GM23338 (cell line): Measurements from ENCODE around the gene PLCD3. TPM values are rescaled to one million over a fixed set of nuclear protein-coding genes. Genes with fewer than 3 reads are reported as not detected.
A peak's percentile ranks its signal among the peaks of the same experiment; 100 is the strongest.

Experiments
- ATAC-seq: fragments of 200-7000 bp; cut with Tn5 transposase; 3 replicates; pipeline ENCODE4 v1.9.1; 2020
- DNase-seq: peaks from one replicate; pipeline ENCODE4 v3.0.0-alpha.2; 2015; ENCODE audit warnings: low spot score
- H2AFZ ChIP-seq: fragments of 200-600 bp; sonication (generic); 2 replicates; pipeline ENCODE4 v1.8.0; 2016; ENCODE audit warnings: antibody characterized with exemption, mild to moderate bottlenecking, moderate library complexity
- H3F3A ChIP-seq: fragments of 200-600 bp; sonication (generic); replicated peaks from 2 replicates; pipeline ENCODE4 v1.8.0; 2017; ENCODE audit warnings: antibody characterized with exemption, mixed run types, low read depth
- H3K27ac ChIP-seq: fragments of 200-600 bp; sonication (generic); 2 replicates; pipeline ENCODE4 v1.6.1; 2016; ENCODE audit warnings: low read depth
- H3K27me3 ChIP-seq: fragments of 200-600 bp; sonication (generic); 2 replicates; pipeline ENCODE4 v1.8.0; 2016; ENCODE audit warnings: mild to moderate bottlenecking, mixed run types, moderate library complexity; ENCODE audit not compliant: insufficient read depth
- H3K36me3 ChIP-seq: fragments of 200-600 bp; sonication (generic); 2 replicates; pipeline ENCODE4 v1.8.0; 2016; ENCODE audit warnings: mild to moderate bottlenecking; ENCODE audit not compliant: insufficient read depth
- H3K4me1 ChIP-seq: fragments of 200-600 bp; sonication (generic); 2 replicates; pipeline ENCODE4 v1.8.0; 2016; ENCODE audit warnings: mild to moderate bottlenecking, moderate library complexity; ENCODE audit not compliant: insufficient read depth
- H3K4me2 ChIP-seq: fragments of 200-600 bp; sonication (generic); 2 replicates; pipeline ENCODE4 v1.7.1; 2017; ENCODE audit warnings: mixed run types
- H3K4me3 ChIP-seq: fragments of 200-600 bp; sonication (generic); 2 replicates; pipeline ENCODE4 v1.6.1; 2016; ENCODE audit warnings: mixed run types
- H3K79me2 ChIP-seq: fragments of 200-600 bp; sonication (generic); replicated peaks from 2 replicates; pipeline ENCODE4 v1.8.0; 2017; ENCODE audit warnings: mild to moderate bottlenecking; ENCODE audit not compliant: insufficient read depth
- H3K9me2 ChIP-seq: fragments of 200-600 bp; sonication (generic); 2 replicates; pipeline ENCODE4 v1.8.0; 2017; ENCODE audit not compliant: insufficient read depth
- H4K20me1 ChIP-seq: fragments of 200-600 bp; sonication (generic); replicated peaks from 2 replicates; pipeline ENCODE4 v1.8.0; 2017; ENCODE audit warnings: mild to moderate bottlenecking; ENCODE audit not compliant: insufficient read depth
- H3K27ac Mint-ChIP-seq: 2 replicates; pipeline ENCODE4 v1.8.0; 2020; ENCODE audit warnings: inconsistent platforms, mild to moderate bottlenecking, moderate library complexity, mixed read lengths
- H3K27me3 Mint-ChIP-seq: 3 replicates; pipeline ENCODE4 v1.8.0; 2022; ENCODE audit warnings: low read depth, mild to moderate bottlenecking, moderate library complexity, mixed read lengths, inconsistent platforms; ENCODE audit not compliant: insufficient read depth, poor library complexity
- H3K36me3 Mint-ChIP-seq: 3 replicates; pipeline ENCODE4 v1.8.0; 2021; ENCODE audit warnings: low read depth, mild to moderate bottlenecking, inconsistent platforms, moderate library complexity, mixed read lengths
- H3K4me1 Mint-ChIP-seq: 3 replicates; pipeline ENCODE4 v1.8.0; 2020; ENCODE audit warnings: mild to moderate bottlenecking, inconsistent platforms, mixed read lengths
- H3K4me3 Mint-ChIP-seq: 3 replicates; pipeline ENCODE4 v1.8.0; 2021; ENCODE audit warnings: moderate library complexity, mild to moderate bottlenecking, inconsistent platforms, mixed read lengths
- H3K9me3 Mint-ChIP-seq: 3 replicates; pipeline ENCODE4 v1.8.0; 2020; ENCODE audit warnings: moderate library complexity, mild to moderate bottlenecking, inconsistent platforms, mixed read lengths
- CREB1 ChIP-seq: fragments of 250-450 bp; sonication (Bioruptor Pico); IDR thresholded peaks from 2 replicates; pipeline ENCODE4 v1.5.0; 2020; ENCODE audit warnings: low read depth, mild to moderate bottlenecking, moderate library complexity
- EZH2 ChIP-seq: fragments of 200-600 bp; sonication (generic); IDR thresholded peaks from one replicate; pipeline ENCODE4 v1.8.0; 2017; ENCODE audit warnings: antibody characterized with exemption, mild to moderate bottlenecking, low read depth; ENCODE audit not compliant: unreplicated experiment
- EZH2phosphoT487 ChIP-seq: fragments of 200-600 bp; sonication (generic); IDR thresholded peaks from one replicate; pipeline ENCODE4 v1.8.1; 2018; ENCODE audit warnings: antibody characterized with exemption; ENCODE audit not compliant: unreplicated experiment
- JUNB ChIP-seq: IDR thresholded peaks from one replicate; pipeline ENCODE4 v1.6.1; 2016; ENCODE audit warnings: antibody characterized with exemption; ENCODE audit not compliant: unreplicated experiment
- NANOG ChIP-seq: IDR thresholded peaks from 2 replicates; pipeline ENCODE4 v1.6.1; 2016; ENCODE audit warnings: antibody characterized with exemption, borderline replicate concordance
- POLR2AphosphoS5 ChIP-seq: IDR thresholded peaks from 2 replicates; pipeline ENCODE4 v1.6.1; 2016; ENCODE audit warnings: antibody characterized with exemption, low read depth
- ZNF114 ChIP-seq: fragments of 250-450 bp; sonication (Bioruptor Pico); IDR thresholded peaks from 2 replicates; pipeline ENCODE4 v1.5.0; 2020; ENCODE audit warnings: mild to moderate bottlenecking, moderate library complexity
- ZNF331 ChIP-seq: fragments of 250-450 bp; sonication (Bioruptor Pico); IDR thresholded peaks from 2 replicates; pipeline ENCODE4 v1.5.0; 2020; ENCODE audit warnings: low read depth, mild to moderate bottlenecking, moderate library complexity
- polyA plus RNA-seq: library from polyadenylated mRNA; unstranded; fragments of >200 nt; fragmentation: Nextera tagmentation; extraction: Ambion mirVana; gene quantifications from 2 replicates; pipeline ENCODE4 v1.2.1, GENCODE V29; 2016
- total RNA-seq: library from RNA; depleted of rRNA; stranded (reverse); fragments of >200 nt; shearing (Covaris generic); gene quantifications from 2 replicates; pipeline ENCODE4 v1.2.3, GENCODE V29; 2014
- TF ChIP-seq, protein P1 (sequence below), 2 experiments: fragments of 200-600 bp in 1 of 2; sonication (generic) in 1 of 2; conservative IDR thresholded peaks; 2 replicates each; pipeline versions ENCODE4 v1.5.1 to v1.6.1; 2016 to 2017; ENCODE audit warnings: antibody characterized with exemption in 2 of 2, low read depth in 2 of 2, mild to moderate bottlenecking in 2 of 2, moderate library complexity in 1 of 2
- TF ChIP-seq, protein P2 (sequence below): IDR thresholded peaks from one replicate; pipeline ENCODE4 v1.6.1; 2018; ENCODE audit warnings: antibody characterized with exemption; ENCODE audit not compliant: unreplicated experiment
- TF ChIP-seq, protein P3 (sequence below): IDR thresholded peaks from 2 replicates; pipeline ENCODE4 v1.6.1; 2016; ENCODE audit warnings: antibody characterized with exemption

The PLCD3 gene
- total and polyA plus RNA-seq, 2 experiments from 2014 or later: 3.0 to 32.1 TPM

DNA sequence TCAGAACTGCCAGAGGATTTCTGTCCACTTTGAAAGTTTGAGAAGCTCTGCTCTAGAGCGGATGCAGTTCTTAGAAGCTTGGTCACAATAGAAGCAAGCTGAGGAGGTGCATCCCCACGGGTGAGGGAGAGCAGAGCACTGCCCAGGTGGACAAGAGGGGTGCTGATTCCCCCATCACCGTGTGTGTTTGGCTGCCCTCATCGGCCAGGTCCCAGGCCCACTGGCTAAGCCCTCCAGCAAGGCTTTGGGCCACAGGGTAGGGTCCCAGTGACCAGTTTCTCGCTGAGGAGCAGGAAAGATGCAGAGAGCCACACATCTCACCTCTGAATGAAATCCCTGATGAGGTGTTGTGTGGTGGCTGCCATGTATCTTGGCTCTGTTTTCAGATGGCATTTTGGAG, 44.3 kb downstream of the PLCD3 start:
- Mint-ChIP-seq H3K27me3 (no peaks in the 10 kb centered on the region), H3K4me1 (peaks cover 8% of the 10 kb centered on the region), H3K4me3 (no peak overlapping the region), H3K36me3 (peaks cover 75% of the 10 kb centered on the region), H3K27ac (0 out of 2 replicates have a peak overlapping the region, but pooled peaks have one; percentile 23), H3K9me3 (no peaks in the 10 kb centered on the region)
- H3K4me2 ChIP-seq: no peak overlapping the region
- H3K9me2 ChIP-seq: no peaks in the 10 kb centered on the region
- no peaks in the 10 kb centered on the region for H3K79me2 ChIP-seq
- TF ChIP-seq CREB1 (CRISPR knock-in tag) (no peak), EZH2phosphoT487 (no peak), ZNF331 (CRISPR knock-in tag) (no peak), POLR2AphosphoS5 (no peak)
- TF ChIP-seq, protein P1, sequence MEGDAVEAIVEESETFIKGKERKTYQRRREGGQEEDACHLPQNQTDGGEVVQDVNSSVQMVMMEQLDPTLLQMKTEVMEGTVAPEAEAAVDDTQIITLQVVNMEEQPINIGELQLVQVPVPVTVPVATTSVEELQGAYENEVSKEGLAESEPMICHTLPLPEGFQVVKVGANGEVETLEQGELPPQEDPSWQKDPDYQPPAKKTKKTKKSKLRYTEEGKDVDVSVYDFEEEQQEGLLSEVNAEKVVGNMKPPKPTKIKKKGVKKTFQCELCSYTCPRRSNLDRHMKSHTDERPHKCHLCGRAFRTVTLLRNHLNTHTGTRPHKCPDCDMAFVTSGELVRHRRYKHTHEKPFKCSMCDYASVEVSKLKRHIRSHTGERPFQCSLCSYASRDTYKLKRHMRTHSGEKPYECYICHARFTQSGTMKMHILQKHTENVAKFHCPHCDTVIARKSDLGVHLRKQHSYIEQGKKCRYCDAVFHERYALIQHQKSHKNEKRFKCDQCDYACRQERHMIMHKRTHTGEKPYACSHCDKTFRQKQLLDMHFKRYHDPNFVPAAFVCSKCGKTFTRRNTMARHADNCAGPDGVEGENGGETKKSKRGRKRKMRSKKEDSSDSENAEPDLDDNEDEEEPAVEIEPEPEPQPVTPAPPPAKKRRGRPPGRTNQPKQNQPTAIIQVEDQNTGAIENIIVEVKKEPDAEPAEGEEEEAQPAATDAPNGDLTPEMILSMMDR (conservative IDR thresholded peaks at IDR 0.05; ENCODE audit: low read depth in 2 of 2): no peak
- TF ChIP-seq, protein P2, sequence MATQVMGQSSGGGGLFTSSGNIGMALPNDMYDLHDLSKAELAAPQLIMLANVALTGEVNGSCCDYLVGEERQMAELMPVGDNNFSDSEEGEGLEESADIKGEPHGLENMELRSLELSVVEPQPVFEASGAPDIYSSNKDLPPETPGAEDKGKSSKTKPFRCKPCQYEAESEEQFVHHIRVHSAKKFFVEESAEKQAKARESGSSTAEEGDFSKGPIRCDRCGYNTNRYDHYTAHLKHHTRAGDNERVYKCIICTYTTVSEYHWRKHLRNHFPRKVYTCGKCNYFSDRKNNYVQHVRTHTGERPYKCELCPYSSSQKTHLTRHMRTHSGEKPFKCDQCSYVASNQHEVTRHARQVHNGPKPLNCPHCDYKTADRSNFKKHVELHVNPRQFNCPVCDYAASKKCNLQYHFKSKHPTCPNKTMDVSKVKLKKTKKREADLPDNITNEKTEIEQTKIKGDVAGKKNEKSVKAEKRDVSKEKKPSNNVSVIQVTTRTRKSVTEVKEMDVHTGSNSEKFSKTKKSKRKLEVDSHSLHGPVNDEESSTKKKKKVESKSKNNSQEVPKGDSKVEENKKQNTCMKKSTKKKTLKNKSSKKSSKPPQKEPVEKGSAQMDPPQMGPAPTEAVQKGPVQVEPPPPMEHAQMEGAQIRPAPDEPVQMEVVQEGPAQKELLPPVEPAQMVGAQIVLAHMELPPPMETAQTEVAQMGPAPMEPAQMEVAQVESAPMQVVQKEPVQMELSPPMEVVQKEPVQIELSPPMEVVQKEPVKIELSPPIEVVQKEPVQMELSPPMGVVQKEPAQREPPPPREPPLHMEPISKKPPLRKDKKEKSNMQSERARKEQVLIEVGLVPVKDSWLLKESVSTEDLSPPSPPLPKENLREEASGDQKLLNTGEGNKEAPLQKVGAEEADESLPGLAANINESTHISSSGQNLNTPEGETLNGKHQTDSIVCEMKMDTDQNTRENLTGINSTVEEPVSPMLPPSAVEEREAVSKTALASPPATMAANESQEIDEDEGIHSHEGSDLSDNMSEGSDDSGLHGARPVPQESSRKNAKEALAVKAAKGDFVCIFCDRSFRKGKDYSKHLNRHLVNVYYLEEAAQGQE: no peak
- ATAC-seq (no peak), DNase-seq (no peak)
- H2AFZ ChIP-seq: no peak overlapping the region
- peaks cover 19% of the 10 kb centered on the region for H4K20me1 ChIP-seq
- no peak overlapping the region for H3K27ac ChIP-seq
- no peaks in the 10 kb centered on the region; the same call in 1 of the 2 replicates for H3F3A ChIP-seq
- no peaks in the 10 kb centered on the region for H3K27me3 ChIP-seq
- H3K4me1 ChIP-seq: no peaks in the 10 kb centered on the region
- peaks cover 45% of the 10 kb centered on the region for H3K36me3 ChIP-seq
- no peak overlapping the region for H3K4me3 ChIP-seq

DNA sequence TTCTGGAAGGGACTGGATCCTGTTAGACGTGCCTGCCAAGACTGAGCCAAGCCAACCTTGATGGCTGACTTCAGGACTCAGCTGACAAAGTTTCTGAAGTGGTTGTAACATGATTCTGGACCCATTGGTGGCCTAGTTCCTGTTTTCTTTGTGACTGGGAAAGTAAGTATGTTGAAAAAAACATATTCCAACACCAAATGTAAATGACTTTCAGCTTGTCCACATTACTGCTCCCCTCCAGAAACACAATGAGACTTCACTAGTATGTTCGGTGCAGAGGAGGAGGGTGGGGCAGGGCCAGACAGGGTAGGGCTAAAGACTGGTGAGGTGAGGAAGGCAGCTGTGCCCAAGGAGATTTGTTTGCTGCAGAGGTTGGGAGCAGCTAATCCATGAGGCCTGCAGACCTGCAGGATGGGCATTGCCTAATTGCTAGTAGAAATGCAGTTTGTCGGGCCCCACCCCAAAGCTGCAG, 44.8 kb downstream of the PLCD3 start:
- peaks cover 19% of the 10 kb centered on the region for H4K20me1 ChIP-seq
- H3K79me2 ChIP-seq: no peaks in the 10 kb centered on the region
- Mint-ChIP-seq H3K4me1 (peaks cover 8% of the 10 kb centered on the region), H3K4me3 (no peak overlapping the region), H3K27me3 (no peaks in the 10 kb centered on the region), H3K36me3 (peaks cover 74% of the 10 kb centered on the region), H3K9me3 (no peaks in the 10 kb centered on the region), H3K27ac (no peak overlapping the region)
- H3K4me1 ChIP-seq: no peaks in the 10 kb centered on the region
- H3K27me3 ChIP-seq: no peaks in the 10 kb centered on the region
- no peak overlapping the region for H3K4me3 ChIP-seq
- ATAC-seq (no peak), DNase-seq (no peak)
- peaks cover 47% of the 10 kb centered on the region for H3K36me3 ChIP-seq
- no peak overlapping the region for H3K27ac ChIP-seq
- H2AFZ ChIP-seq: no peak overlapping the region
- no peak overlapping the region for H3K4me2 ChIP-seq
- H3F3A ChIP-seq: no peaks in the 10 kb centered on the region; the same call in 1 of the 2 replicates
- H3K9me2 ChIP-seq: no peaks in the 10 kb centered on the region
- TF ChIP-seq JUNB (no peak), NANOG (no peak), CREB1 (CRISPR knock-in tag) (no peak), EZH2 (no peak), ZNF114 (no peak)
- TF ChIP-seq, protein P3, sequence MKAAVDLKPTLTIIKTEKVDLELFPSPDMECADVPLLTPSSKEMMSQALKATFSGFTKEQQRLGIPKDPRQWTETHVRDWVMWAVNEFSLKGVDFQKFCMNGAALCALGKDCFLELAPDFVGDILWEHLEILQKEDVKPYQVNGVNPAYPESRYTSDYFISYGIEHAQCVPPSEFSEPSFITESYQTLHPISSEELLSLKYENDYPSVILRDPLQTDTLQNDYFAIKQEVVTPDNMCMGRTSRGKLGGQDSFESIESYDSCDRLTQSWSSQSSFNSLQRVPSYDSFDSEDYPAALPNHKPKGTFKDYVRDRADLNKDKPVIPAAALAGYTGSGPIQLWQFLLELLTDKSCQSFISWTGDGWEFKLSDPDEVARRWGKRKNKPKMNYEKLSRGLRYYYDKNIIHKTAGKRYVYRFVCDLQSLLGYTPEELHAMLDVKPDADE: no peak
